WTC11 (cell line): ENCODE results near the gene NEO1. TPM values are rescaled to one million over a fixed set of nuclear protein-coding genes. Genes with fewer than 3 reads are reported as not detected.

Experiments used
- ATAC-seq: fragments of 200-7000 bp; cut with Tn5 transposase; 2 replicates; pipeline ENCODE4 v1.10.0; 2021; ENCODE audit warnings: mild to moderate bottlenecking, moderate library complexity
- CTCF ChIA-PET: fragments of 300-600 bp; sonication (Branson Sonifier 250); formaldehyde crosslinking; loops from one replicate; lab custom pipeline; 2021; ENCODE audit warnings: antibody characterized with exemption; lab: Charles Lee
- POLR2A ChIA-PET: fragments of 350-600 bp; sonication (Branson Sonifier 250); formaldehyde crosslinking; loops from one replicate; lab custom pipeline; 2021; ENCODE audit warnings: antibody characterized with exemption; lab: Charles Lee
- DNase-seq: peaks from one replicate; pipeline ENCODE4 v3.0.0; 2021; ENCODE audit warnings: low spot score
- H3K27ac Mint-ChIP-seq: 2 replicates; pipeline ENCODE4 v1.8.0; 2021; ENCODE audit warnings: mixed read lengths
- H3K27me3 Mint-ChIP-seq: 2 replicates; pipeline ENCODE4 v1.8.0; 2021; ENCODE audit warnings: low read depth, mild to moderate bottlenecking, moderate library complexity, mixed read lengths
- H3K36me3 Mint-ChIP-seq: 2 replicates; pipeline ENCODE4 v1.8.0; 2021; ENCODE audit warnings: mixed read lengths
- H3K4me1 Mint-ChIP-seq: 2 replicates; pipeline ENCODE4 v1.8.0; 2022; ENCODE audit warnings: mixed read lengths
- H3K4me3 Mint-ChIP-seq: 2 replicates; pipeline ENCODE4 v1.8.0; 2021; ENCODE audit warnings: mild to moderate bottlenecking, moderate library complexity, mixed read lengths
- H3K9me3 Mint-ChIP-seq: 2 replicates; pipeline ENCODE4 v1.8.0; 2021; ENCODE audit warnings: mixed read lengths
- ATF1 ChIP-seq: sonication (generic); formaldehyde crosslinking; IDR thresholded peaks from 2 replicates; pipeline ENCODE4 v1.8.1; 2023; ENCODE audit warnings: mild to moderate bottlenecking, moderate library complexity, missing genetic modification reagents
- ELF4 ChIP-seq: sonication (generic); formaldehyde crosslinking; IDR thresholded peaks from 2 replicates; pipeline ENCODE4 v1.8.1; 2022; ENCODE audit warnings: low read depth, mild to moderate bottlenecking, moderate library complexity, missing genetic modification reagents
- FOXJ3 ChIP-seq: sonication (generic); formaldehyde crosslinking; IDR thresholded peaks from 2 replicates; pipeline ENCODE4 v1.9.0; 2021; ENCODE audit warnings: missing genetic modification reagents, mild to moderate bottlenecking, borderline replicate concordance
- FOXP1 ChIP-seq: sonication (generic); formaldehyde crosslinking; IDR thresholded peaks from 2 replicates; pipeline ENCODE4 v1.8.0; 2022; ENCODE audit warnings: missing genetic modification reagents, mild to moderate bottlenecking, moderate library complexity, borderline replicate concordance
- GRHL2 ChIP-seq: fragments of 250-450 bp; sonication (Bioruptor Pico); IDR thresholded peaks from 2 replicates; pipeline ENCODE4 v1.8.0; 2022; ENCODE audit warnings: mild to moderate bottlenecking, moderate library complexity; ENCODE audit not compliant: insufficient replicate concordance, severe bottlenecking
- NFATC4 ChIP-seq: fragments of 250-450 bp; sonication (Bioruptor Pico); IDR thresholded peaks from 2 replicates; pipeline ENCODE4 v1.9.0; 2021; ENCODE audit warnings: mild to moderate bottlenecking
- ZNF219 ChIP-seq: sonication (generic); formaldehyde crosslinking; IDR thresholded peaks from 2 replicates; pipeline ENCODE4 v1.8.0; 2023; ENCODE audit warnings: missing genetic modification reagents, mild to moderate bottlenecking, borderline replicate concordance
- ZNF281 ChIP-seq: sonication (generic); formaldehyde crosslinking; IDR thresholded peaks from 2 replicates; pipeline ENCODE4 v1.8.0; 2023; ENCODE audit warnings: mild to moderate bottlenecking, missing genetic modification reagents
- ZNF532 ChIP-seq: fragments of 250-450 bp; sonication (Bioruptor Pico); IDR thresholded peaks from 2 replicates; pipeline ENCODE4 v1.9.0; 2021; ENCODE audit warnings: mild to moderate bottlenecking, borderline replicate concordance
- total RNA-seq: library from RNA; stranded (reverse); gene quantifications from 3 replicates; pipeline ENCODE4 v1.2.3, GENCODE V29; 2021
- TF ChIP-seq, protein P1 (sequence below): fragments of 250-450 bp; sonication (Bioruptor Pico); IDR thresholded peaks from 2 replicates; pipeline ENCODE4 v1.9.0; 2021; ENCODE audit warnings: mild to moderate bottlenecking
- TF ChIP-seq, protein P2 (sequence below): sonication (generic); formaldehyde crosslinking; conservative IDR thresholded peaks from 2 replicates; pipeline ENCODE4 v1.8.1; 2022; ENCODE audit warnings: mild to moderate bottlenecking, missing genetic modification reagents
- TF ChIP-seq, protein P3 (sequence below): fragments of 250-450 bp; sonication (Bioruptor Pico); IDR thresholded peaks from 2 replicates; pipeline ENCODE4 v1.8.0; 2021; ENCODE audit warnings: mild to moderate bottlenecking
- TF ChIP-seq, protein P4 (sequence below): sonication (generic); formaldehyde crosslinking; IDR thresholded peaks from 2 replicates; pipeline ENCODE4 v1.8.0; 2022; ENCODE audit warnings: missing genetic modification reagents
- TF ChIP-seq, protein P5 (sequence below): sonication (generic); formaldehyde crosslinking; IDR thresholded peaks from 2 replicates; pipeline ENCODE4 v1.8.0; 2022; ENCODE audit warnings: mild to moderate bottlenecking, missing genetic modification reagents

The NEO1 gene
- total RNA-seq, 1 experiment from 2014 or later, result 37.1 TPM

DNA sequence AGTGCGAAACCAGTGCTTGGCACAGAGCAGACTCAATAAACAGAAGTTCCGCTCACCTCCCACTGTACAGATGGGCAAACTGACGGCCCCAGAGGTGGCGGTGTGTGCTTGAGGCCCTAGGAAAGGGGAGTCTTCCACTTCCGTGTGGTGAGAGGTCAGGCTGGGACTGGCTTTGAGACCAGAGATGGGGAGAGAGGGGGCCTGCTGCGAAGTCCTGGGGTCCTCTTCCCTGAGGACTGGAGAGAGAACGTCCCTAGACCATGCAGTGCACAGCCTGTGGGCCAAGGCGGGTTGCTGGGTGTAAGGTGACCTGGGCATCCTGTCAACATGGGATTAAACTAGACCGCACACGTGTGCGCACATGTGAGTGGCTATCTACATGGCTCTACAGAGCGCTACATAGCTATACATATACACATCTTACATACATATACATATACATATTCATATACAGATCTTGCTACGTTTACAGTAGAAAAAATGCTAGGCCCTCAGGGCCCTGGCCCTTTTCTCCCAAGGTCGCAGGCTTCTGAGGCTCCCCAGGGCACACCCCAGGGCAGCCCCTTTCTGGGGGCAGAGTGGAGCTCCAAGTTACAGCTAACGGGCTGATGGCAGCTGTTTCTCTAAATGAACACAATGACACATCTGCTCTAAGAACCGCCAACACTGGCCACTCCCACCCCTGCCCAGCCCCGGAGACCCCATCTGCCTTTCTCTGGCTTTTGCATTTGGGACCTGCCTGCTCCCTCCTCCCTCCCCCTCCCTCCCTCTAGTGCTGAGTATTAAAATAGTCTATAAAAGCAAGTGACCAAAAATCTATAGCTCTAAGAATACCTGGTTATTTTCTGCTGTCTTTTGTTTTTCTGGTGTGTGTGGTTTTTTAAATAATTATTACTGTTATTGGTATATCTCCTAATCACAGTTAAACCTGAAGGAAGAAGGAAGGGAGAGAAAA lies 269.5 kb downstream of the NEO1 start (continued):
- TF ChIP-seq, protein P1, sequence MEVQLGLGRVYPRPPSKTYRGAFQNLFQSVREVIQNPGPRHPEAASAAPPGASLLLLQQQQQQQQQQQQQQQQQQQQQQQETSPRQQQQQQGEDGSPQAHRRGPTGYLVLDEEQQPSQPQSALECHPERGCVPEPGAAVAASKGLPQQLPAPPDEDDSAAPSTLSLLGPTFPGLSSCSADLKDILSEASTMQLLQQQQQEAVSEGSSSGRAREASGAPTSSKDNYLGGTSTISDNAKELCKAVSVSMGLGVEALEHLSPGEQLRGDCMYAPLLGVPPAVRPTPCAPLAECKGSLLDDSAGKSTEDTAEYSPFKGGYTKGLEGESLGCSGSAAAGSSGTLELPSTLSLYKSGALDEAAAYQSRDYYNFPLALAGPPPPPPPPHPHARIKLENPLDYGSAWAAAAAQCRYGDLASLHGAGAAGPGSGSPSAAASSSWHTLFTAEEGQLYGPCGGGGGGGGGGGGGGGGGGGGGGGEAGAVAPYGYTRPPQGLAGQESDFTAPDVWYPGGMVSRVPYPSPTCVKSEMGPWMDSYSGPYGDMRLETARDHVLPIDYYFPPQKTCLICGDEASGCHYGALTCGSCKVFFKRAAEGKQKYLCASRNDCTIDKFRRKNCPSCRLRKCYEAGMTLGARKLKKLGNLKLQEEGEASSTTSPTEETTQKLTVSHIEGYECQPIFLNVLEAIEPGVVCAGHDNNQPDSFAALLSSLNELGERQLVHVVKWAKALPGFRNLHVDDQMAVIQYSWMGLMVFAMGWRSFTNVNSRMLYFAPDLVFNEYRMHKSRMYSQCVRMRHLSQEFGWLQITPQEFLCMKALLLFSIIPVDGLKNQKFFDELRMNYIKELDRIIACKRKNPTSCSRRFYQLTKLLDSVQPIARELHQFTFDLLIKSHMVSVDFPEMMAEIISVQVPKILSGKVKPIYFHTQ (CRISPR knock-in tag), result no peak
- TF ChIP-seq FOXP1 (CRISPR knock-in tag), result no peak

DNA sequence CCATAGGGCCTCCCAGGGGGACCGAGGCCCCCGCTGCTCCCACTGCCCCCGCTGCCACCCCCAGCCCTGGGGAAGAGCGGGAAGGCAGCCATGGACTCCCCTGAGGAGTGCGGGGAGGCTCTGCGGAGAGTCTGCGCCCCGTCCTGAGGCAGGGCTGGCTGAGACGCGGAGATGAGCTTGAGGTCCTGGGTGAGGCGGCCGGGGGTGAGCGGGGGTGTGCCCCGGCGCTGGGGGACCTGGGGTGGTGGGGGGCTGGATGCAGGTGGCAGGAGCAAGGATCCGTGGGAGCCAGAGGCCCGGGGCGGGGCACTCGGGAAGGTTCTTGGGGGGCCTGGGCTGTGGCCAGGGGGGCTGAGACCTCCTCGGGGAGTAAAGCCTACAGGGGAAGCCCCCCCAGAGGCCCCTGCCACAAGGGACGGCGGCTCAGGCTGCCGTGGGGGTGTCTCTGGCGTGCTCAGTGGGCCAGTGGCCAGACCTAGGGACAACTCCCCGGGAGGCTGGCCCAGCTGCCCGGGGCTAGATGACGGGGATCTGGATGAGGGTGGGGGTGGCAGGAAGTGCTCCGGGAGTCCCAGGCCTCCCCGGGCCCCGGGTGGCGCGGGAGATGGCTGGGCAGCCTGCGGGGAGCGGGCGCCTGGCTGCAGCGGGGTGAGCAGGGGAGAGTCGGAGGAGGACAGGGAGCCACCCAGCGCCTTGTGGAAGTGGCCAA lies 270.6 kb downstream of the NEO1 start:
- peaks cover 13% of the 10 kb centered on the region for H3K4me1 Mint-ChIP-seq
- H3K27ac Mint-ChIP-seq, result no peak overlapping the region
- ATAC-seq, result no peak
- H3K9me3 Mint-ChIP-seq, result no peaks in the 10 kb centered on the region
- no peak overlapping the region for H3K4me3 Mint-ChIP-seq
- POLR2A ChIA-PET, result interaction anchor here (1.1 kb wide), 1 partner anchor 12 kb away, joined by 3 read pairs; no protein-coding TSS in a partner anchor
- no peak for TF ChIP-seq ZNF219 (CRISPR knock-in tag)
- no peak for TF ChIP-seq ATF1 (CRISPR knock-in tag)
- TF ChIP-seq GRHL2, result no peak
- no peak for TF ChIP-seq ZNF532 (CRISPR knock-in tag)
- TF ChIP-seq, protein P2, sequence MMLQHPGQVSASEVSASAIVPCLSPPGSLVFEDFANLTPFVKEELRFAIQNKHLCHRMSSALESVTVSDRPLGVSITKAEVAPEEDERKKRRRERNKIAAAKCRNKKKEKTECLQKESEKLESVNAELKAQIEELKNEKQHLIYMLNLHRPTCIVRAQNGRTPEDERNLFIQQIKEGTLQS (CRISPR knock-in tag), result no peak
- no peak for TF ChIP-seq NFATC4
- TF ChIP-seq, protein P3, sequence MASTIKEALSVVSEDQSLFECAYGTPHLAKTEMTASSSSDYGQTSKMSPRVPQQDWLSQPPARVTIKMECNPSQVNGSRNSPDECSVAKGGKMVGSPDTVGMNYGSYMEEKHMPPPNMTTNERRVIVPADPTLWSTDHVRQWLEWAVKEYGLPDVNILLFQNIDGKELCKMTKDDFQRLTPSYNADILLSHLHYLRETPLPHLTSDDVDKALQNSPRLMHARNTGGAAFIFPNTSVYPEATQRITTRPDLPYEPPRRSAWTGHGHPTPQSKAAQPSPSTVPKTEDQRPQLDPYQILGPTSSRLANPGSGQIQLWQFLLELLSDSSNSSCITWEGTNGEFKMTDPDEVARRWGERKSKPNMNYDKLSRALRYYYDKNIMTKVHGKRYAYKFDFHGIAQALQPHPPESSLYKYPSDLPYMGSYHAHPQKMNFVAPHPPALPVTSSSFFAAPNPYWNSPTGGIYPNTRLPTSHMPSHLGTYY (CRISPR knock-in tag), result no peak
- TF ChIP-seq ELF4 (CRISPR knock-in tag), result no peak
- no peak for TF ChIP-seq ZNF281 (CRISPR knock-in tag)
- no peak for TF ChIP-seq FOXP1 (CRISPR knock-in tag)
- TF ChIP-seq, protein P4, sequence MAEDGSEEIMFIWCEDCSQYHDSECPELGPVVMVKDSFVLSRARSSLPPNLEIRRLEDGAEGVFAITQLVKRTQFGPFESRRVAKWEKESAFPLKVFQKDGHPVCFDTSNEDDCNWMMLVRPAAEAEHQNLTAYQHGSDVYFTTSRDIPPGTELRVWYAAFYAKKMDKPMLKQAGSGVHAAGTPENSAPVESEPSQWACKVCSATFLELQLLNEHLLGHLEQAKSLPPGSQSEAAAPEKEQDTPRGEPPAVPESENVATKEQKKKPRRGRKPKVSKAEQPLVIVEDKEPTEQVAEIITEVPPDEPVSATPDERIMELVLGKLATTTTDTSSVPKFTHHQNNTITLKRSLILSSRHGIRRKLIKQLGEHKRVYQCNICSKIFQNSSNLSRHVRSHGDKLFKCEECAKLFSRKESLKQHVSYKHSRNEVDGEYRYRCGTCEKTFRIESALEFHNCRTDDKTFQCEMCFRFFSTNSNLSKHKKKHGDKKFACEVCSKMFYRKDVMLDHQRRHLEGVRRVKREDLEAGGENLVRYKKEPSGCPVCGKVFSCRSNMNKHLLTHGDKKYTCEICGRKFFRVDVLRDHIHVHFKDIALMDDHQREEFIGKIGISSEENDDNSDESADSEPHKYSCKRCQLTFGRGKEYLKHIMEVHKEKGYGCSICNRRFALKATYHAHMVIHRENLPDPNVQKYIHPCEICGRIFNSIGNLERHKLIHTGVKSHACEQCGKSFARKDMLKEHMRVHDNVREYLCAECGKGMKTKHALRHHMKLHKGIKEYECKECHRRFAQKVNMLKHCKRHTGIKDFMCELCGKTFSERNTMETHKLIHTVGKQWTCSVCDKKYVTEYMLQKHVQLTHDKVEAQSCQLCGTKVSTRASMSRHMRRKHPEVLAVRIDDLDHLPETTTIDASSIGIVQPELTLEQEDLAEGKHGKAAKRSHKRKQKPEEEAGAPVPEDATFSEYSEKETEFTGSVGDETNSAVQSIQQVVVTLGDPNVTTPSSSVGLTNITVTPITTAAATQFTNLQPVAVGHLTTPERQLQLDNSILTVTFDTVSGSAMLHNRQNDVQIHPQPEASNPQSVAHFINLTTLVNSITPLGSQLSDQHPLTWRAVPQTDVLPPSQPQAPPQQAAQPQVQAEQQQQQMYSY (CRISPR knock-in tag), result no peak
- TF ChIP-seq, protein P5, sequence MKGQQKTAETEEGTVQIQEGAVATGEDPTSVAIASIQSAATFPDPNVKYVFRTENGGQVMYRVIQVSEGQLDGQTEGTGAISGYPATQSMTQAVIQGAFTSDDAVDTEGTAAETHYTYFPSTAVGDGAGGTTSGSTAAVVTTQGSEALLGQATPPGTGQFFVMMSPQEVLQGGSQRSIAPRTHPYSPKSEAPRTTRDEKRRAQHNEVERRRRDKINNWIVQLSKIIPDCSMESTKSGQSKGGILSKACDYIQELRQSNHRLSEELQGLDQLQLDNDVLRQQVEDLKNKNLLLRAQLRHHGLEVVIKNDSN (CRISPR knock-in tag), result no peak
- no peak for TF ChIP-seq FOXJ3 (CRISPR knock-in tag)
- TF ChIP-seq, all 79 proteins: peak for 0
- CTCF ChIA-PET, result no interaction called here
- Mint-ChIP-seq H3K36me3 (no peaks in the 10 kb centered on the region), H3K27me3 (no peaks in the 10 kb centered on the region; the same call in 1 of the 2 replicates)
- no peak for DNase-seq
